ENCODE measurements around the gene PCDHA4.

- no peak for TF ChIP-seq EP300 (IDR thresholded peaks at IDR 0.05)
- TF ChIP-seq CTCF (IDR thresholded peaks at IDR 0.05) = no peak
- TF ChIP-seq POLR2A (IDR thresholded peaks at IDR 0.05) = no peak
Measured at GRCh38 chr5:140796718-140797095, 10.2 kb upstream of the PCDHA4 start.
